ENCODE data around the gene SETD5. TPM values are rescaled to one million over a fixed set of nuclear protein-coding genes. Genes with fewer than 3 reads are reported as not detected.
A peak's percentile ranks its signal among the peaks of the same experiment; 100 is the strongest.
"Not testable (repeated sequence)": the region's sequence is repeated elsewhere in the genome, so short reads cannot be mapped to it uniquely, and the experiment has no call there.

Gene SETD5
- total RNA-seq, 1 donor, result 52.8 TPM

GRCh38 chr3:9455596-9456131 lies 58.2 kb downstream of the SETD5 start:
- no peak for DNase-seq (ENCODE audit: low read depth in 2 of 3, low spot score in 2 of 3)

GRCh38 chr3:9467451-9467850 lies 70.0 kb downstream of the SETD5 start:
- no peak for DNase-seq (ENCODE audit: low read depth in 2 of 3, low spot score in 2 of 3)

GRCh38 chr3:9468460-9468859 lies 71.0 kb downstream of the SETD5 start:
- DNase-seq (ENCODE audit: low read depth in 2 of 3, low spot score in 2 of 3), result no peak

GRCh38 chr3:9469986-9470385 lies 72.6 kb downstream of the SETD5 start:
- no peak for DNase-seq (ENCODE audit: low read depth in 2 of 3, low spot score in 2 of 3)

DNA sequence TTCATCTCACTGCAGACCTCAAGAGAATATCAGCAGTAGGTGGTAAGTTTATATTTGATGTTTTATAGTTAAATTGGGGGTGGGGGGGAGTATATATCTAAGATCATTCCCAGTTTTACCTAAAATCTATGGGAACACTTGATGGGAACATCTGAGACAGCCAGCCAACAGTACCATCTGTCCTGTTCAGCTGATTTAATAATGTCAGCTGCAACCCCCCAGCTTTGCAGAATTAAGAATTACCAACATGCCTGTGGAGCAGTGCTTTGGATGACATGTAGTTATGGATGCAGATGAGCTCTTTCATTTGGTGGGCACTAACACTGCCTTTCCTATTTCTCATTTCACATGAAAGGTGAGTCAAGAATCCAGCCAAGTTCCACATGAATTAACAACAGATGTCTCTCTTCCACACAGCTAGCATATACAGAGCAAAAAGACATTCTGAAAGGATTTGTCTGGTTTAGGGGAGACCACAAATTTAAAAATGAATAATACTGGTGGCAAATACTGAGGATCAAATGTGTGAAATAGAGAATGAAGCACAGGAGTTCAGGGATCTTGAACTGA lies 76.2 kb downstream of the SETD5 start:
- no peak for DNase-seq (ENCODE audit: low read depth in 2 of 3, low spot score in 2 of 3)

DNA sequence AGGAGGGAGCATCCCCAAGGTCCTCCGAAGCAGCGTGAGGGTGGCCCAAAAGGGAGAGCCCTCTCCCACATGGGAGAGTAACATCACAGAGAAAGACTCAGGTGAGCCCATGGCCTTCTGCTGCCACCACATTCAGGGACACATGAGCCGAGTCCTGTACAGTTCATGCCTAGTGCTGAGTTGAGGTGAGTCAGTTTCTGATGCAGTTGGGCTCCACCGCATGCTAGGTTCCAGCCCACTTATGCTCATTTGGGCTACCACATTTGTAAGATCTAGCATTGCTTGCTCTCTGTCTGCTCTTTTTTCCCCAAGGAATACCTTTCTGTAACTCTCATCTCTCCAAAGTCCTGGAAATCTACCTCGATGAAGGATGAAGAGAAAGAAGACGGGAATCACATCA lies 77.1 kb downstream of the SETD5 start:
- no peak for DNase-seq (ENCODE audit: low read depth in 2 of 3, low spot score in 2 of 3)

DNA sequence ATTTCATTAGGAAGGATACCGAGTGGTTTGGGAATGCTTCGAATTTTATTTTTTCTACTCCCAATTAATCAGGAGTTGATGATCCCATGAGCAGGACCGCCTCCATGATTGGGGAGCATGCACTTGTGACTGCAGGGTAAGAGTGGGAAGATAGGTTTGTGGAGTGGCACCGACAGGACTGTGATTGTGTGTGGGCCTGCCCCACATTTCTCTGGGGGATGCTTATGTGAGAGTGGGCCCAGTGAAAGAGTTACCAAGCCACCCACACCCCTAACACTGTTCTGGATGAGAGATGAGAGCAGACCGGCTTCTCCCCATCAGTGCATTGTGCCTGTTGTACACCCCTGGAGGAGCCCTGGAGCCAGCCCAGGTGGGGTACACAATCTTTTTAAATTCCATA lies 79.5 kb downstream of the SETD5 start:
- DNase-seq (ENCODE audit: low read depth in 2 of 3, low spot score in 2 of 3), result no peak

DNA sequence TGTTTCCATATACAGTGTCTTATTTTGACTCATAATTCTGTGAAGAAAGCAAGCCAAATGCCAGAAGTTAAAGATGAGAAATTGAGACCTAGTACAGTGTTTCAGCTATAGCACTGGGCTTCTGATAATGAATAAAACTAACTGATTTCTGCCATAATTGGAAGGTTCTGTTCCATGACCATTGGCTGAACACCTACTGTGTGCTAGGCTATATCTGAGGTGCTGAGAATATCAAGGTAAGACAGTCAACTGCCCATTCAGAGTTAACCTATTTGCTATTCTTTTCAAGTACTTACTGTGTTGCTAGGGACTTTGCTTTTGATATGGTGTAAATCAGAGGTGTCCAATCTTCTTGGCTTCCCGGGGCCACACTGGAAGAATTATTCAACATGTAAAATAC lies 82.8 kb downstream of the SETD5 start:
- no peak for DNase-seq (ENCODE audit: low read depth in 2 of 3, low spot score in 2 of 3)

GRCh38 chr3:9485248-9485647 lies 87.8 kb downstream of the SETD5 start:
- DNase-seq (ENCODE audit: low read depth in 2 of 3, low spot score in 2 of 3), result no peak

- no peak for DNase-seq (ENCODE audit: low read depth in 2 of 3, low spot score in 2 of 3)
These were observed 94.1 kb downstream of the SETD5 start for GRCh38 chr3:9491506-9491905.

GRCh38 chr3:9494036-9494435 lies 96.6 kb downstream of the SETD5 start:
- not testable (repeated sequence) for DNase-seq (ENCODE audit: low read depth in 2 of 3, low spot score in 2 of 3)

DNA sequence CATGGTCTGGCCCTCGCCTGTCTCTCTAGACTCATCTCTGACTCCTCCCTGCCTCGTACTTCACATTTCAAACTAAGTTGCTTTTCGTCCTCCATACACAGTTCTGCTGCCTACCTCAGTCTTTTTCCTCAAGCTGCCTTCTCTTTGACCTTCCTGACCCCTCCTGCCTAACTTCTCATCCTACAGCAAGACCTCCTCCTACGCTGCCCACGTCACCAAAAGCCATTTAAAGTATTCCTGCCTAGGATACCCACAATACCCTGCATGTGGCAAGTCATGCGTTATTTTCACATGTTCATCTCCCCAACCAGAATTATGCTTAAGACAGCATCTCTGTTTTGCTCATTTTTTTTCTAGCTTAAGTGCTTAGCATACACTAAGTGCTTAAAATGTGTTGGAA lies 99.5 kb downstream of the SETD5 start:
- DNase-seq (ENCODE audit: low read depth in 2 of 3, low spot score in 2 of 3), result no peak

- no peak for DNase-seq (ENCODE audit: low read depth in 2 of 3, low spot score in 2 of 3)
These were observed 100.6 kb downstream of the SETD5 start for GRCh38 chr3:9497821-9498565.

- DNase-seq (ENCODE audit: low read depth in 2 of 3, low spot score in 2 of 3), result no peak
These were observed 101.4 kb downstream of the SETD5 start for GRCh38 chr3:9498781-9499180.

DNA sequence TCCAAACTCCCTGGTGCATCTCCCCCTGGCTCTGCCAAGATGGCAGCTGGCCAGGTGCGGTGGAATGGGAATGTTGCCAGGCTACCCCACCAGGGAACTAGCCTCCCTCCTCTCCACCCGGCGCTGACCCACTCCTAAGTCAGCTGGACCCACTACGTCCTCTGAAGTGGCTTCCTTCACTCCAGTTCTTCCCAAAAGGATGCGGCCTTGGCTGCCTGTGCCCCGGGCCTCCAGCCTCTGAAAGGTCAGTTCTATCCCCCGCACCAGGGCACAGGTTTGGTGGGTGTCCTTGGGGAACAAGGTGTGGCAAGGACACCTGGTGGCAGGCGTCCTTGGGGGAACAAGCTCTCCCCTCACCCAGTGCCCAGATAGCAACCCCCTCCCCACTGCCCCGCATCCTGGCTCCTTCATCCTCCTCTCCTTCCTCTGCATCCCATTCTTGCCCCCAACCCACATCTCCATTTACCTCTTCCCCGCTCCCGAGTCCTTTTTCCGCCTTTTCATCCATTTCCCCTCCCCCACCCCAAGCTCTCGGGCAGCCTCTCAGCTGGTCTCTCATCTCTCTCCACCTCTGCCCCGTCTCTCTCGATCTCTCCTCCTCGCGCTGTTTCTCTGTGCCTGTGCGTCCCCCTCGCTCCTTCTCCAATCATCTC lies 102.2 kb downstream of the SETD5 start:
- no peak for DNase-seq (ENCODE audit: low read depth in 2 of 3, low spot score in 2 of 3)

DNA sequence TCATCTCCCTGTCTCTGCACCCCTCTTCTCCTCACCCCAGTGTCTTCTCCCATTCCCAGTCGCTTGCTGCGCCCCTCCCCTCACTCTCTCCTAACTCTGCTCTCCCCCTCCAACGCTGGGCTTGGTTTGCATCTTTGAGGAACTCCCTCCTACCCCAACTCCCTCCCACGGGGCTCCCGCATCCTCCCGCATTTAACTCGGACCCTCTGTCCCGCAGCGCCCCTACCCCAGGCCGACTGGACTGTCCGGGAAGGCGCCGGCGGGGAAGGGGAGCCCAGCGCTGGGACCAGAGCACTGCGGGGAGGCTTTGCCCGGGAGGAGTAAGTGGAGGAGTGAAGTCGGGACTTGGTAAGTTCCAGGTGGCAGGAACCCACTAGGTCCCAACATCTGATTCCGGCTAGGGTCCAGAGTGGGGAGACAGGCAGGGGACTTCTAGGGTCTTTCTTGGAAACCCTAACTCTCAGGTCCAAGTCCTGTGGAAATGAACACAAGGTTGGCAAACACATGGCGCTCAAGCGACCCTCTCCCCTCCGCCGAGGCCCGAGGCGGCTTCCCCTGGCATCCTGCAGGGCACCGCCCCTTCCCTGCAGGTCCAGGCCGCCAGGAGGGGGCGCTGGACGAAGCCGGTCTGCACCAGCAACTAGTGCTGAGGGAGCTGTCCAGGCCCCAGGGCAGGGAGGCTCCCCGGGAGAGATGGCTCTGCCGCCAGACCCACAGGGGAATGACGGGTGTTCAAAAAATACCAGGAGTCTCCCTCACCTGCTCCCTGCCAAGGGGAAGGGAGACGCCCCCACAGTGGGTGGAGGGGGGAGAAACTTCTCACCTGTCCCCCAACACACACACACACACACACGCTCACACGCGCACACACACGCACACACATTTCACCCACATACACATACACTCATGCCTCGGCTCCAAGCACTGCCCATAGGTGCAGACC lies 103.0 kb downstream of the SETD5 start:
- peak in 2 of 3 donors; percentile 58 to 79 for DNase-seq (ENCODE audit: low read depth in 2 of 3, low spot score in 2 of 3)

DNA sequence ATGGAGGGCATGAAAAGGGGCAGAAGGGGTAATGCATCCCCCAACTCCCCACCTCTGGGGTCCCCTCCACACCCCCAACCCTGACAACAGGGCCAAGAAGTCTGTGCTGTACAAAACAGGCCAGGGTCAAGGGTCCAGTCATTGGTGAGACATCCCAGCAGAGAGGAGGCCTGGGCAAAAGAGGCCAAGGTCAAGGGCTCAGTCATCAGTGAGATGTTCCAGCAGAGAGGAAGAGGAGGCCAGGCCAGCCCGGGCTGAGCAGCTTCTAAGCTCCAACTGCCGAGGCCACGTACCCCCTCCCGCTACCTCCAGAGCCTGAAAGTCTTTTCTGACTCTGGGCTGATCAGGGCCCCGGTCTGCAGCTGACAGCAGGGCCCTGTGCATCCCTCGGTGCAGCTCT lies 103.8 kb downstream of the SETD5 start:
- no peak for DNase-seq (ENCODE audit: low read depth in 2 of 3, low spot score in 2 of 3)

GRCh38 chr3:9503283-9503682 lies 105.9 kb downstream of the SETD5 start:
- DNase-seq (ENCODE audit: low read depth in 2 of 3, low spot score in 2 of 3), result peak; percentile 31 to 79 (median 62)

GRCh38 chr3:9507586-9508578 lies 110.5 kb downstream of the SETD5 start:
- no peak for DNase-seq (ENCODE audit: low read depth in 2 of 3, low spot score in 2 of 3)

DNA sequence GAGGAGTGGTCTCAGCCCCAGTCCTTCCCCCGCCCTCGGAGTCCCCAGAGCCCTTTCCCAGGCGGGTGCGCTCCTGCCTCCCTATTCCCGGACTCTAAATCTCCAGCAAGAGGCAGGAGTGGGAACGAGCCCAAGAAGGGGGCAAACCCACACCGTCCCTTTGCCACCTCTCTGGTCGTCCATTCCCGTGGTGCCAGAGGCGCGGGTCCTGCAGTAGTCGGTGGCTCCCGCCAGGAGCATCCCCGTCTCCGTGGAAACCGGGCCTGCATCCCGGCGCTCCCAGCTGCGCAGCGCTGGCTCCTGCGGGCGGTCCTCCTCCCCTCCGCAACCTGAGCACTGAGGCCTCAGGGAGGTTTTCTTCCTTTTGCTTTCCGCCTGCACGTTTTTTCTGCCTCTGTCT lies 111.4 kb downstream of the SETD5 start:
- DNase-seq (ENCODE audit: low read depth in 2 of 3, low spot score in 2 of 3), result no peak

Data from hematopoietic multipotent progenitor cell (in vitro differentiated cells).